ENCODE results near the gene KCTD5. TPM values are rescaled to one million over a fixed set of nuclear protein-coding genes. Genes with fewer than 3 reads are reported as not detected.

KCTD5 gene
- total RNA-seq, 1 experiment from 2014 or later, result 27.8 TPM

DNA sequence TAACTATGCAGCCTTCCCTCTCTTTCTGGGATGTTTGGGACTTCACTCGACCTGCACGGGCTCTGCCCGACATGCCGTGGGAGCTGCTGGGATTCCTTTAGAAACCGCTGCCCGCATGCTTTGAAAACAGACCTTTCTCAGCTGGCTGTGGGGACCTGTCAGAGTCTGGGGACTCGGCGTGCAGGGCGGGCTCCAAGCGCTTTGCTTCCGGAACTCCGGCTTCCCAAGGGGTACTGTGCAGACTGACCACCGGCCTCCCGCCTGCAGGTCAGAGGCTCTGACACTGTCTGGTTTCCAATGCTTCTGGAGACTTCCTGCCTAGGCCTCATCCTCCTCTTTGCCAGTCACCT is 25.9 kb downstream of the KCTD5 start:
- DNase-seq (ENCODE audit: low spot score) (no peak), ATAC-seq (no peak)
- no peak overlapping the region for H3K27ac Mint-ChIP-seq
- H3K4me1 Mint-ChIP-seq, result no peaks in the 10 kb centered on the region
- ChIA-PET POLR2A (interaction anchor here (1.2 kb wide), 1 partner anchor 15 kb away, joined by 4 read pairs; no protein-coding TSS in a partner anchor), CTCF (no interaction called here)
- H3K27me3 Mint-ChIP-seq (ENCODE audit: low read depth), result no peaks in the 10 kb centered on the region
- H3K4me3 Mint-ChIP-seq, result no peak overlapping the region
- no peak for TF ChIP-seq ZNF396 (CRISPR knock-in tag; IDR thresholded peaks at IDR 0.05; ENCODE audit: borderline replicate concordance)
- TF ChIP-seq, protein P1, sequence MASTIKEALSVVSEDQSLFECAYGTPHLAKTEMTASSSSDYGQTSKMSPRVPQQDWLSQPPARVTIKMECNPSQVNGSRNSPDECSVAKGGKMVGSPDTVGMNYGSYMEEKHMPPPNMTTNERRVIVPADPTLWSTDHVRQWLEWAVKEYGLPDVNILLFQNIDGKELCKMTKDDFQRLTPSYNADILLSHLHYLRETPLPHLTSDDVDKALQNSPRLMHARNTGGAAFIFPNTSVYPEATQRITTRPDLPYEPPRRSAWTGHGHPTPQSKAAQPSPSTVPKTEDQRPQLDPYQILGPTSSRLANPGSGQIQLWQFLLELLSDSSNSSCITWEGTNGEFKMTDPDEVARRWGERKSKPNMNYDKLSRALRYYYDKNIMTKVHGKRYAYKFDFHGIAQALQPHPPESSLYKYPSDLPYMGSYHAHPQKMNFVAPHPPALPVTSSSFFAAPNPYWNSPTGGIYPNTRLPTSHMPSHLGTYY (CRISPR knock-in tag; IDR thresholded peaks at IDR 0.05), result no peak
- no peak for TF ChIP-seq IRF2 (CRISPR knock-in tag; IDR thresholded peaks at IDR 0.05; ENCODE audit: borderline replicate concordance, low read depth)
- TF ChIP-seq, protein P2, sequence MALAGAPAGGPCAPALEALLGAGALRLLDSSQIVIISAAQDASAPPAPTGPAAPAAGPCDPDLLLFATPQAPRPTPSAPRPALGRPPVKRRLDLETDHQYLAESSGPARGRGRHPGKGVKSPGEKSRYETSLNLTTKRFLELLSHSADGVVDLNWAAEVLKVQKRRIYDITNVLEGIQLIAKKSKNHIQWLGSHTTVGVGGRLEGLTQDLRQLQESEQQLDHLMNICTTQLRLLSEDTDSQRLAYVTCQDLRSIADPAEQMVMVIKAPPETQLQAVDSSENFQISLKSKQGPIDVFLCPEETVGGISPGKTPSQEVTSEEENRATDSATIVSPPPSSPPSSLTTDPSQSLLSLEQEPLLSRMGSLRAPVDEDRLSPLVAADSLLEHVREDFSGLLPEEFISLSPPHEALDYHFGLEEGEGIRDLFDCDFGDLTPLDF (CRISPR knock-in tag; IDR thresholded peaks at IDR 0.05), result no peak
- no peak for TF ChIP-seq FOXJ3 (CRISPR knock-in tag; IDR thresholded peaks at IDR 0.05; ENCODE audit: borderline replicate concordance)
- TF ChIP-seq, protein P3, sequence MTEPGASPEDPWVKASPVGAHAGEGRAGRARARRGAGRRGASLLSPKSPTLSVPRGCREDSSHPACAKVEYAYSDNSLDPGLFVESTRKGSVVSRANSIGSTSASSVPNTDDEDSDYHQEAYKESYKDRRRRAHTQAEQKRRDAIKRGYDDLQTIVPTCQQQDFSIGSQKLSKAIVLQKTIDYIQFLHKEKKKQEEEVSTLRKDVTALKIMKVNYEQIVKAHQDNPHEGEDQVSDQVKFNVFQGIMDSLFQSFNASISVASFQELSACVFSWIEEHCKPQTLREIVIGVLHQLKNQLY (CRISPR knock-in tag; IDR thresholded peaks at IDR 0.05), result no peak
- TF ChIP-seq, protein P4, sequence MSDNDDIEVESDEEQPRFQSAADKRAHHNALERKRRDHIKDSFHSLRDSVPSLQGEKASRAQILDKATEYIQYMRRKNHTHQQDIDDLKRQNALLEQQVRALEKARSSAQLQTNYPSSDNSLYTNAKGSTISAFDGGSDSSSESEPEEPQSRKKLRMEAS (CRISPR knock-in tag; IDR thresholded peaks at IDR 0.05), result no peak
- H3K36me3 Mint-ChIP-seq, result peaks cover 10% of the 10 kb centered on the region
- H3K9me3 Mint-ChIP-seq, result no peaks in the 10 kb centered on the region

DNA sequence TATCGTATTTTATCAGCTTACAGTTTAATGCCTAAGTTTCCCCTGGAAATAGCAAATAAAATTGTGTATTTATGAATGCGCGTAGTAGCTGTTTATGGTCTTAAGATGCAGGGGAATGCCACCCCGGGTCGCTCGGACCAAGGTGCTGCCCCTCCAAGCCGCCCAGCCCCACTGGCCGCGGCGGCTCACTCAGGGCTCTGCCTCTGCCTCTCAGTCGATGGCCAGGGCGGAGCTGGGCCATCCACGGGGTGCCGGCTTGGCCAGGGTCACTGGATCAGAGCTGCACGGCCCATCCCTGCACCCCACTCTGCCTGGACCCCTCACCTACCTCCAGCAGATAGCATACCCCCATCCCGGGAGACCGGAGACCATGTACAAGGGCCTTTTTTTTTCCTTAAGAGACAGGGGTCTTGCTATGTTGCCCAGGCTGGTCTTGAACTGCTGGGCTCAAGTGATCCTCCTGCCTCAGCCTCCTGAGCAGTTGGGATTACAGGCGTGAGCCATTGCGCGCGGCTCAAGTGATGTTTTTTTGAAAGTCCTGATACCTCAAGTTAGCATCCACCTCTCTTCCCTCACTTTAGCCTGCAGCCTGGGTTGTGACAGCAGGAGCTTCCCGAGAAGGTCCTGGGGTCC is 26.7 kb downstream of the KCTD5 start:
- ATAC-seq (no peak), DNase-seq (ENCODE audit: low spot score) (no peak)
- TF ChIP-seq SOX15 (CRISPR knock-in tag; IDR thresholded peaks at IDR 0.05) (no peak), ZNF121 (CRISPR knock-in tag; IDR thresholded peaks at IDR 0.05) (peak; percentile 61; the same call in 1 of the 2 replicates), SMAD4 (CRISPR knock-in tag; IDR thresholded peaks at IDR 0.05) (no peak), KAT7 (CRISPR knock-in tag; IDR thresholded peaks at IDR 0.05; ENCODE audit: borderline replicate concordance) (no peak)
- POLR2A ChIA-PET, result interaction anchor here (1.2 kb wide), 1 partner anchor 16 kb away, joined by 4 read pairs; no protein-coding TSS in a partner anchor
- no peak overlapping the region for H3K4me3 Mint-ChIP-seq
- H3K27me3 Mint-ChIP-seq (ENCODE audit: low read depth), result no peaks in the 10 kb centered on the region
- H3K4me1 Mint-ChIP-seq, result no peaks in the 10 kb centered on the region
- peaks cover 10% of the 10 kb centered on the region for H3K36me3 Mint-ChIP-seq
- H3K9me3 Mint-ChIP-seq, result no peaks in the 10 kb centered on the region
- CTCF ChIA-PET, result no interaction called here
- H3K27ac Mint-ChIP-seq, result no peak overlapping the region

DNA sequence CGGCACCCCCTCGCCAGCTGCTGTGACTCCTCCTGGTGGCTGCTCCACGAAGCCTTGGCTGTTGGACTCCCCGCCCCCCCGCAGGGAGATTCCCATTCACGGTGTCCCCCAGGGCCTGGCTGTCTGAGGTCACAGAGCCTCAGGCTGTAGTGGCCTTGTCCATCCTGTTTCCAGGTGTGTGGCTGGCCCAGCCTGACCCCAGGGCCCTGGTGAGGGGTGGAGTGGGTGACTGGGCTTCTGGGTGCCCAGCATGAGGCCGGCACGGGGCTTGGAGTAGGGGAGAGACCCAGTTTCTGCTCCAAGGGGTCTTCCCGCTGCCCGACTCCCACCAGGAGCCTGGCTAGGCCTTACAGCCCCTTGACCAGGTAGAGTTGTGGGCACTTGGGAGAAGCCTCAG is 27.3 kb downstream of the KCTD5 start:
- Mint-ChIP-seq H3K4me3 (no peak overlapping the region), H3K4me1 (no peaks in the 10 kb centered on the region), H3K36me3 (peaks cover 10% of the 10 kb centered on the region), H3K9me3 (no peaks in the 10 kb centered on the region), H3K27ac (no peak overlapping the region), H3K27me3 (ENCODE audit: low read depth) (no peaks in the 10 kb centered on the region)
- ATAC-seq (no peak), DNase-seq (ENCODE audit: low spot score) (no peak)
- ChIA-PET CTCF (no interaction called here), POLR2A (no interaction called here)
- TF ChIP-seq FOXK1 (CRISPR knock-in tag; IDR thresholded peaks at IDR 0.05) (no peak), MYBL2 (CRISPR knock-in tag; IDR thresholded peaks at IDR 0.05) (no peak), GTF2I (CRISPR knock-in tag; conservative IDR thresholded peaks at IDR 0.05) (no peak), SP1 (CRISPR knock-in tag; conservative IDR thresholded peaks at IDR 0.05) (no peak), HMGA2 (CRISPR knock-in tag; IDR thresholded peaks at IDR 0.05) (no peak), JAZF1 (CRISPR knock-in tag; IDR thresholded peaks at IDR 0.05) (no peak), PRRX2 (CRISPR knock-in tag; IDR thresholded peaks at IDR 0.05) (no peak)
- TF ChIP-seq, protein P5, sequence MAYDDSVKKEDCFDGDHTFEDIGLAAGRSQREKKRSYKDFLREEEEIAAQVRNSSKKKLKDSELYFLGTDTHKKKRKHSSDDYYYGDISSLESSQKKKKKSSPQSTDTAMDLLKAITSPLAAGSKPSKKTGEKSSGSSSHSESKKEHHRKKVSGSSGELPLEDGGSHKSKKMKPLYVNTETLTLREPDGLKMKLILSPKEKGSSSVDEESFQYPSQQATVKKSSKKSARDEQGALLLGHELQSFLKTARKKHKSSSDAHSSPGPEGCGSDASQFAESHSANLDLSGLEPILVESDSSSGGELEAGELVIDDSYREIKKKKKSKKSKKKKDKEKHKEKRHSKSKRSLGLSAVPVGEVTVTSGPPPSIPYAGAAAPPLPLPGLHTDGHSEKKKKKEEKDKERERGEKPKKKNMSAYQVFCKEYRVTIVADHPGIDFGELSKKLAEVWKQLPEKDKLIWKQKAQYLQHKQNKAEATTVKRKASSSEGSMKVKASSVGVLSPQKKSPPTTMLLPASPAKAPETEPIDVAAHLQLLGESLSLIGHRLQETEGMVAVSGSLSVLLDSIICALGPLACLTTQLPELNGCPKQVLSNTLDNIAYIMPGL (CRISPR knock-in tag; IDR thresholded peaks at IDR 0.05), result no peak
- TF ChIP-seq, protein P6, sequence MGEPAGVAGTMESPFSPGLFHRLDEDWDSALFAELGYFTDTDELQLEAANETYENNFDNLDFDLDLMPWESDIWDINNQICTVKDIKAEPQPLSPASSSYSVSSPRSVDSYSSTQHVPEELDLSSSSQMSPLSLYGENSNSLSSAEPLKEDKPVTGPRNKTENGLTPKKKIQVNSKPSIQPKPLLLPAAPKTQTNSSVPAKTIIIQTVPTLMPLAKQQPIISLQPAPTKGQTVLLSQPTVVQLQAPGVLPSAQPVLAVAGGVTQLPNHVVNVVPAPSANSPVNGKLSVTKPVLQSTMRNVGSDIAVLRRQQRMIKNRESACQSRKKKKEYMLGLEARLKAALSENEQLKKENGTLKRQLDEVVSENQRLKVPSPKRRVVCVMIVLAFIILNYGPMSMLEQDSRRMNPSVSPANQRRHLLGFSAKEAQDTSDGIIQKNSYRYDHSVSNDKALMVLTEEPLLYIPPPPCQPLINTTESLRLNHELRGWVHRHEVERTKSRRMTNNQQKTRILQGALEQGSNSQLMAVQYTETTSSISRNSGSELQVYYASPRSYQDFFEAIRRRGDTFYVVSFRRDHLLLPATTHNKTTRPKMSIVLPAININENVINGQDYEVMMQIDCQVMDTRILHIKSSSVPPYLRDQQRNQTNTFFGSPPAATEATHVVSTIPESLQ (CRISPR knock-in tag; IDR thresholded peaks at IDR 0.05), result no peak
- TF ChIP-seq, protein P7, sequence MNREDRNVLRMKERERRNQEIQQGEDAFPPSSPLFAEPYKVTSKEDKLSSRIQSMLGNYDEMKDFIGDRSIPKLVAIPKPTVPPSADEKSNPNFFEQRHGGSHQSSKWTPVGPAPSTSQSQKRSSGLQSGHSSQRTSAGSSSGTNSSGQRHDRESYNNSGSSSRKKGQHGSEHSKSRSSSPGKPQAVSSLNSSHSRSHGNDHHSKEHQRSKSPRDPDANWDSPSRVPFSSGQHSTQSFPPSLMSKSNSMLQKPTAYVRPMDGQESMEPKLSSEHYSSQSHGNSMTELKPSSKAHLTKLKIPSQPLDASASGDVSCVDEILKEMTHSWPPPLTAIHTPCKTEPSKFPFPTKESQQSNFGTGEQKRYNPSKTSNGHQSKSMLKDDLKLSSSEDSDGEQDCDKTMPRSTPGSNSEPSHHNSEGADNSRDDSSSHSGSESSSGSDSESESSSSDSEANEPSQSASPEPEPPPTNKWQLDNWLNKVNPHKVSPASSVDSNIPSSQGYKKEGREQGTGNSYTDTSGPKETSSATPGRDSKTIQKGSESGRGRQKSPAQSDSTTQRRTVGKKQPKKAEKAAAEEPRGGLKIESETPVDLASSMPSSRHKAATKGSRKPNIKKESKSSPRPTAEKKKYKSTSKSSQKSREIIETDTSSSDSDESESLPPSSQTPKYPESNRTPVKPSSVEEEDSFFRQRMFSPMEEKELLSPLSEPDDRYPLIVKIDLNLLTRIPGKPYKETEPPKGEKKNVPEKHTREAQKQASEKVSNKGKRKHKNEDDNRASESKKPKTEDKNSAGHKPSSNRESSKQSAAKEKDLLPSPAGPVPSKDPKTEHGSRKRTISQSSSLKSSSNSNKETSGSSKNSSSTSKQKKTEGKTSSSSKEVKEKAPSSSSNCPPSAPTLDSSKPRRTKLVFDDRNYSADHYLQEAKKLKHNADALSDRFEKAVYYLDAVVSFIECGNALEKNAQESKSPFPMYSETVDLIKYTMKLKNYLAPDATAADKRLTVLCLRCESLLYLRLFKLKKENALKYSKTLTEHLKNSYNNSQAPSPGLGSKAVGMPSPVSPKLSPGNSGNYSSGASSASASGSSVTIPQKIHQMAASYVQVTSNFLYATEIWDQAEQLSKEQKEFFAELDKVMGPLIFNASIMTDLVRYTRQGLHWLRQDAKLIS (CRISPR knock-in tag; IDR thresholded peaks at IDR 0.05; ENCODE audit: borderline replicate concordance), result no peak
